ENCODE data around the gene RRM1. TPM values are rescaled to one million over a fixed set of nuclear protein-coding genes. Genes with fewer than 3 reads are reported as not detected.

Gene RRM1
- total RNA-seq, 1 experiment from 2014 or later = 138 TPM

DNA sequence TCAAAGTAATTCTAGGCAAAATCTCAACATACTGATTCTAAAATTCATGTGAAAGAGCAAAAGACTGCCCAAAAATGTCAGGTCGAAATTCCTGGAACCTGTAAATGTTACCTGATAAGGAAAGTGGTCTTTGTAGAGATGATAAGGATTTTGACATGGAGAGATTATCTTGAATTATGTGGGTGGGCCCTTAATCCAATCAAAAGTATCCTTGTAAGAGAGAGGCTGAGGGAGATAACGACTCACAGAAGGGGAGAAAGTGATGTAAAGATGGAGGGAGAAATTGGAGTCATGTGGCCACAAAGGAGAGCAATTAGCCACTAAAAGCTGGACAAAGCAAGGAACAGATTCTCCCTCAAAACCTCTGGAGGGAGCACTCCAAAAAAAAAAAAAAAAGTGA lies 20.5 kb downstream of the RRM1 start:
- no peaks in the 10 kb centered on the region for H3K4me1 ChIP-seq (ENCODE audit: insufficient read depth, low read length)
- no peak overlapping the region for H3K23ac ChIP-seq (ENCODE audit: insufficient read length, low read depth, low read length)
- no peak overlapping the region for H3K4ac ChIP-seq (ENCODE audit: low read depth, low read length)
- H3K18ac ChIP-seq (ENCODE audit: insufficient read length, low read depth, low read length) = no peak overlapping the region
- no peaks in the 10 kb centered on the region for H3K9me3 ChIP-seq (ENCODE audit: control insufficient read depth, low read depth, low read length)
- no peak overlapping the region for H3K9ac ChIP-seq (ENCODE audit: extremely low read depth, insufficient read length, low read length)
- H3K27me3 ChIP-seq (ENCODE audit: insufficient read depth, low read length) = no peaks in the 10 kb centered on the region
- H3K23me2 ChIP-seq (ENCODE audit: insufficient read length, low read depth, low read length, poor library complexity, severe bottlenecking) = no peaks in the 10 kb centered on the region
- no peak overlapping the region for H2AK5ac ChIP-seq (ENCODE audit: insufficient read length, low read length)
- H3K4me2 ChIP-seq (ENCODE audit: insufficient read depth, insufficient read length, low read length) = no peak overlapping the region
- no peak overlapping the region for H2BK120ac ChIP-seq (ENCODE audit: low read depth, low read length, poor library complexity, severe bottlenecking)
- no peak overlapping the region for H3K27ac Mint-ChIP-seq
- no peaks in the 10 kb centered on the region; a peak in 1 of 5 replicates for H3K9me3 Mint-ChIP-seq
- H3K14ac ChIP-seq (ENCODE audit: insufficient read depth, low read length) = no peak overlapping the region
- no peaks in the 10 kb centered on the region for H3K27me3 Mint-ChIP-seq (ENCODE audit: low read depth)
- no peak overlapping the region for H2BK20ac ChIP-seq (ENCODE audit: low read depth, low read length, poor library complexity, severe bottlenecking)
- H4K8ac ChIP-seq (replicated peaks; ENCODE audit: insufficient read length, low read depth, low read length) = no peak overlapping the region
- no peak overlapping the region for H2BK5ac ChIP-seq (ENCODE audit: insufficient read length, low read length)
- no peak overlapping the region for H4K5ac ChIP-seq (ENCODE audit: insufficient read length, low read depth, low read length)
- WGBS (ENCODE audit: extremely low coverage, insufficient read length, low lambda C conversion rate) = no CpG with 5 or more reads among the region's 2 CpGs
- no peak overlapping the region for H3K56ac ChIP-seq (ENCODE audit: insufficient read length, low read depth, low read length)
- H4K91ac ChIP-seq (ENCODE audit: insufficient read length, low read depth, low read length) = no peak overlapping the region
- TF ChIP-seq CTCF (conservative IDR thresholded peaks at IDR 0.05) = no peak
- H3K27ac ChIP-seq (ENCODE audit: insufficient read length, low read depth, low read length) = no peak overlapping the region
- no peak for DNase-seq
- no peaks in the 10 kb centered on the region for H3K4me1 Mint-ChIP-seq
- no peak overlapping the region for H2BK12ac ChIP-seq (ENCODE audit: insufficient read length, low read depth, low read length)
- H3K79me2 ChIP-seq (ENCODE audit: insufficient read depth, low read length) = no peaks in the 10 kb centered on the region
- H3K4me3 Mint-ChIP-seq = no peak overlapping the region
- peaks cover 23 to 74% (median 58%) of the 10 kb centered on the region in 3 experiments; a peak in 6 of 7 replicates for H3K36me3 Mint-ChIP-seq (ENCODE audit: insufficient read depth in 1 of 3, low read depth in 3 of 3)
- no peak overlapping the region for H2BK15ac ChIP-seq (ENCODE audit: low read depth, low read length)
- H3T11ph ChIP-seq (ENCODE audit: low read length) = no peak overlapping the region
- no peak overlapping the region for H2AFZ ChIP-seq (ENCODE audit: low read length)
- H3K79me1 ChIP-seq (ENCODE audit: insufficient read depth, low read depth, low read length, poor library complexity, severe bottlenecking) = no peaks in the 10 kb centered on the region
- no peaks in the 10 kb centered on the region for H4K20me1 ChIP-seq (ENCODE audit: control insufficient read depth, insufficient read depth, insufficient read length)
